NCI-H146 treated with DMSO at 0.1 percent for 48 hours (cell line): ENCODE measurements around the gene VPS45.
A peak's percentile ranks its signal among the peaks of the same experiment; 100 is the strongest.
"Not testable (repeated sequence)": the region's sequence is repeated elsewhere in the genome, so short reads cannot be mapped to it uniquely, and the experiment has no call there.

Experiments used
- DNase-seq: peaks from one replicate; lab custom pipeline; 2025; ENCODE audit not compliant: unreplicated experiment; lab: John Stamatoyannopoulos, UW

Gene VPS45

GRCh38 chr1:150067184-150068108 lies at the start of gene VPS45:
VPS45 (plus strand) TSS chr1:150067776; CDS start chr1:150067858, 82 bp downstream.
- DNase-seq, result peak; percentile 89

GRCh38 chr1:150018165-150018564 lies 49.4 kb upstream of the VPS45 start:
- DNase-seq, result no peak

GRCh38 chr1:150020711-150021110 lies 46.9 kb upstream of the VPS45 start:
- no peak for DNase-seq

GRCh38 chr1:150021191-150021694 lies 46.3 kb upstream of the VPS45 start:
- no peak for DNase-seq

GRCh38 chr1:150022357-150022756 lies 45.2 kb upstream of the VPS45 start:
- no peak for DNase-seq

- no peak for DNase-seq
These were observed 43.4 kb upstream of the VPS45 start for GRCh38 chr1:150024156-150024555.

- no peak for DNase-seq
These were observed 39.3 kb upstream of the VPS45 start for GRCh38 chr1:150028322-150028721.

- DNase-seq, result no peak
These were observed 33.2 kb upstream of the VPS45 start for GRCh38 chr1:150034336-150034735.

GRCh38 chr1:150049926-150050325 lies 17.6 kb upstream of the VPS45 start:
- no peak for DNase-seq

GRCh38 chr1:150051089-150051373 lies 16.5 kb upstream of the VPS45 start:
- no peak for DNase-seq

- DNase-seq, result not testable (repeated sequence)
These were observed 15.6 kb upstream of the VPS45 start for GRCh38 chr1:150051905-150052412.

GRCh38 chr1:150053926-150054325 lies 13.7 kb upstream of the VPS45 start:
- DNase-seq, result no peak

- not testable (repeated sequence) for DNase-seq
These were observed 12.1 kb upstream of the VPS45 start for GRCh38 chr1:150055507-150055906.

GRCh38 chr1:150056407-150056806 lies 11.2 kb upstream of the VPS45 start:
- no peak for DNase-seq

- no peak for DNase-seq
These were observed 7.3 kb upstream of the VPS45 start for GRCh38 chr1:150060260-150060659.

GRCh38 chr1:150061632-150062101 lies 5.9 kb upstream of the VPS45 start:
- no peak for DNase-seq

- no peak for DNase-seq
These were observed 5.5 kb upstream of the VPS45 start for GRCh38 chr1:150062113-150062512.

- DNase-seq, result no peak
These were observed 2.2 kb upstream of the VPS45 start for GRCh38 chr1:150065184-150065871.

GRCh38 chr1:150066328-150066727 lies 1.2 kb upstream of the VPS45 start:
- no peak for DNase-seq

- DNase-seq, result peak; percentile 58
These were observed 765 bp upstream of the VPS45 start for GRCh38 chr1:150066838-150067183.

- DNase-seq, result no peak
These were observed 496 bp downstream of the VPS45 start for GRCh38 chr1:150068109-150068435.

GRCh38 chr1:150069923-150070322 lies 2.3 kb downstream of the VPS45 start:
- no peak for DNase-seq
